Chondrocyte (in vitro differentiated cells): ENCODE results near the gene TRPV2. TPM values are rescaled to one million over a fixed set of nuclear protein-coding genes. Genes with fewer than 3 reads are reported as not detected.

ENCODE experiments used
- DNase-seq: peaks from one replicate; pipeline ENCODE4 v3.0.0; 2021; ENCODE audit warnings: mixed read lengths, low spot score
- H3K27ac Mint-ChIP-seq: one replicate; pipeline ENCODE4 v1.8.0; 2021; ENCODE audit warnings: mild to moderate bottlenecking, moderate library complexity, mixed read lengths; ENCODE audit not compliant: unreplicated experiment
- H3K27me3 Mint-ChIP-seq: 2 replicates; pipeline ENCODE4 v1.8.0; 2021; ENCODE audit warnings: low read depth, mixed read lengths
- H3K36me3 Mint-ChIP-seq: 2 replicates; pipeline ENCODE4 v1.8.0; 2021; ENCODE audit warnings: low read depth, mixed read lengths
- H3K4me1 Mint-ChIP-seq: 2 replicates; pipeline ENCODE4 v1.8.0; 2021; ENCODE audit warnings: low read depth, mild to moderate bottlenecking, mixed read lengths
- H3K4me3 Mint-ChIP-seq: one replicate; pipeline ENCODE4 v1.8.0; 2021; ENCODE audit warnings: mild to moderate bottlenecking, moderate library complexity, mixed read lengths; ENCODE audit not compliant: unreplicated experiment
- H3K9me3 Mint-ChIP-seq: 2 replicates; pipeline ENCODE4 v1.8.0; 2021; ENCODE audit warnings: low read depth, mixed read lengths
- CTCF ChIP-seq: fragments of 200-600 bp; sonication (generic); IDR thresholded peaks from 2 replicates; pipeline ENCODE4 v1.5.0; 2021; ENCODE audit warnings: antibody characterized with exemption, mild to moderate bottlenecking, moderate library complexity
- total RNA-seq: library from RNA; stranded (reverse); gene quantifications from 3 replicates; pipeline ENCODE4 v1.2.1, GENCODE V29; 2021

TRPV2 gene
- total RNA-seq, 1 donor from 2014 or later: 43.5 TPM

- Mint-ChIP-seq H3K4me3 (no peak overlapping the region), H3K27me3 (no peaks in the 10 kb centered on the region), H3K27ac (no peak overlapping the region), H3K36me3 (peaks cover 20% of the 10 kb centered on the region), H3K9me3 (no peaks in the 10 kb centered on the region), H3K4me1 (peaks cover 33% of the 10 kb centered on the region)
- DNase-seq: peak; percentile 70
- TF ChIP-seq CTCF: no peak
Measured at GRCh38 chr17:16378636-16379282, 36.6 kb upstream of the TRPV2 start.

- Mint-ChIP-seq H3K36me3 (peaks cover 20% of the 10 kb centered on the region), H3K4me1 (peaks cover 33% of the 10 kb centered on the region), H3K4me3 (peak overlapping the region; percentile 16), H3K27me3 (no peaks in the 10 kb centered on the region), H3K27ac (no peak overlapping the region), H3K9me3 (no peaks in the 10 kb centered on the region)
- peak; percentile 33 for DNase-seq
- TF ChIP-seq CTCF: no peak
Measured at GRCh38 chr17:16379654-16380053, 35.7 kb upstream of the TRPV2 start.

GRCh38 chr17:16380640-16381495, 34.5 kb upstream of the TRPV2 start, which contains the start of gene UBB:
Gene UBB (plus strand): TSS chr17:16381091. CDS start chr17:16381908, 817 bp downstream.
- H3K9me3 Mint-ChIP-seq: no peaks in the 10 kb centered on the region
- peaks cover 33% of the 10 kb centered on the region for H3K4me1 Mint-ChIP-seq
- H3K4me3 Mint-ChIP-seq: peak within 1 kb of the TSS; percentile 97
- TF ChIP-seq CTCF: peak; percentile 38
- peak within 1 kb of the TSS; percentile 99 for H3K27ac Mint-ChIP-seq
- H3K36me3 Mint-ChIP-seq: peaks cover 20% of the 10 kb centered on the region
- H3K27me3 Mint-ChIP-seq: no peaks in the 10 kb centered on the region
- DNase-seq: peak; percentile 98

- Mint-ChIP-seq H3K9me3 (no peaks in the 10 kb centered on the region), H3K4me1 (peaks cover 34% of the 10 kb centered on the region), H3K36me3 (peaks cover 20% of the 10 kb centered on the region), H3K4me3 (peak overlapping the region; percentile 97), H3K27me3 (no peaks in the 10 kb centered on the region), H3K27ac (peak overlapping the region; percentile 99)
- no peak for TF ChIP-seq CTCF
- DNase-seq: no peak
Measured at GRCh38 chr17:16381496-16381820, 33.9 kb upstream of the TRPV2 start.

GRCh38 chr17:16383216-16383615, 32.2 kb upstream of the TRPV2 start:
- H3K4me1 Mint-ChIP-seq: peaks cover 44% of the 10 kb centered on the region
- H3K9me3 Mint-ChIP-seq: no peaks in the 10 kb centered on the region
- peaks cover 20% of the 10 kb centered on the region for H3K36me3 Mint-ChIP-seq
- H3K27me3 Mint-ChIP-seq: no peaks in the 10 kb centered on the region
- DNase-seq: no peak
- no peak for TF ChIP-seq CTCF
- H3K27ac Mint-ChIP-seq: no peak overlapping the region
- H3K4me3 Mint-ChIP-seq: no peak overlapping the region
